Measurements from ENCODE around the gene SYTL5.

Gene SYTL5

DNA sequence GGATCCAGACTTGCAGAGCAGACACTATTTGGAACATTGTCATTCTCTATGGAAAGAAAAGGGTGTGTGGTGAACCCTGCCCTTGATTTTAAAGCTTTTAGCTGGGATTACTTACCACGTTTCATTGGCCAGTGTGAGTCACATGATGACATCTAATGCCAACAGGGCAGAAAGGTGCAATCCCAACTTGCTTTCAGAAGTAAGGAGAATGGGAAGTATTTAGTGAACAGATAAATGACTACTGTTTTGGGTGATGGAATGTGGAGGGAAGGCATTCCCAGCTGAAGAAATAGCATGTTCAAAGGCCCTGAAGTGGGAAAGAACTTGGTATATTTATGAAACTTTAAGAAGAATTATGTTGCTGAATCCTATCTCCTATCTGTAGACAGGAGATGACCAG lies 44.5 kb downstream of the SYTL5 start:
- no peak for TF ChIP-seq ZNF274 (IDR thresholded peaks at IDR 0.05; ENCODE audit: low read depth, low read length)
- no peak overlapping the region for H3K4me3 ChIP-seq (ENCODE audit: low read length)

DNA sequence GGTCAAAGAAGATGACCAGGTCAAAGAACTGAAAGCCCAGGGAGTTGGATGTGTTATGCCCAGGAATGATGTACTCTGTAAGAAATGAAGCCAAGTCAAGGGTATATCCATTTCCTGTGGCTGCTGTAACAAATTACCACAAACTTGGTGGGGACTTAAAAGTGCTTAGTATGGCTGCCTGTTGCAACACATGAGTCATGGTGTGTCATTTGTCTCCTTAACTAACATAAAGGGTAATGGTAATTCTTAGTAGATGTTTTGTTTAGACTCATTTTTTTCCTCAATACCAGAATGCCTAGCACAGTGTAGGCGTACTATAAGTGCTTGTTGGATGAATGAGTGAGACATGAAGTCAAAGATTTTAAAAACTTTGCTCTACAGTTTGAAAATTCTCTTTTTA lies 45.7 kb downstream of the SYTL5 start:
- no peak for TF ChIP-seq ZNF274 (IDR thresholded peaks at IDR 0.05; ENCODE audit: low read depth, low read length)
- no peak overlapping the region for H3K4me3 ChIP-seq (ENCODE audit: low read length)

DNA sequence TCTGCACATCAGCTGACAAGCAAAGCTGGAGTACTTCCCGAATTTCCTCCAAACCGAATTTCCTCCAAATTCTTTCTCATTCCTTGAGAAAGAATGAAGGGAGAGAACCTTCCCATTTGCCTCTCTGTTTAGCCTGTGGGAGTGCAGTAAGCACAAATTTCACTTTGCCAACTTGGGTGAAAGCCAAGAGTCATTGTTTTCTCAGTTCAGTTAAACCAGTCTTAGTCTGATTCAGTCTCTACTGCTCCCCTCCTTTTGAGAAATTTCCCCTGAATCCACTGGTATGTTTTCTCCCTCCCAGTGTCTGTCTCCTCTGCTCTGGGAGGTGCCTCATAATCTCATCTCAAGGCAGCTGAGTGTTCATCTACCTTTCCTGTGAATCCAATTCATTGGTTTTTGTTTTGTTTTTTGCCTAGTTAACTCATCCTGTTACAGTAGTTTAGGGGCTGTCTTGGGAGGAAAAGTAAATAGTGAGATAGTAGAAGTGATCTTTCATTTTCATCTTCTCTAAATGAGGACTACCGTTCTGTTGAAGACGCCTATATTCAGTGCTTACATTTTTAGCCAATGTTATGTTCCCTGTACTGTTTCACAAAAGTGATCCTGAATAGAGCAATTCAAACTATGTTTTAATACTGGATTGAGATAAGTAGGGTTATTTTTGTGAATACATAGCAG lies 49.0 kb downstream of the SYTL5 start:
- H3K4me3 ChIP-seq (ENCODE audit: low read length), result no peak overlapping the region
- TF ChIP-seq ZNF274 (IDR thresholded peaks at IDR 0.05; ENCODE audit: low read depth, low read length), result no peak

DNA sequence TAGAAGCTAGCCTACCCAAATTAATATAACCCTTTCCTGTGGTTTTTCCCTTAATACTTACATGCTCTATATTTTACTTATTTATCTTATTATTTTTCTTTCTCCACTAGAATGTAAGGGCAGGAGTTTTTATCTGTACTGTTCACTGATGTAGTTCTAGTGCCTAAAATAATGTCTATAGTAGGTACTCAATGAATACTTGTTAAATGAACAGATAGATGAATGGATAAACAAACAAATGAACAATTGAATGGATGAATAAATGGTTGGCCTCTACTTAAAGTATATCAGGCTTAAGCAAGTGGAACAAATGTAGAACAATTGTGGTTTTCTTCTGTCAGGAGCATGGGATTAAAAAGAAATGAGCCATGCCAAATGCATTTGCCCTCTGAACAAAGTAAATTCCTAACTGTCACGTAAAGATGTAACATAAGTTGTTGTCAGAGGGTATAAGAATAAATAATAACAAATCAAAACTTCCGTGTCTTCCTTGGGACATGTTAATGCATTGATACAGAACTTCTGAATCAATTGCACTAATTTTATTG lies 54.1 kb downstream of the SYTL5 start:
- H3K4me3 ChIP-seq (ENCODE audit: low read length), result no peak overlapping the region
- TF ChIP-seq ZNF274 (IDR thresholded peaks at IDR 0.05; ENCODE audit: low read depth, low read length), result no peak

DNA sequence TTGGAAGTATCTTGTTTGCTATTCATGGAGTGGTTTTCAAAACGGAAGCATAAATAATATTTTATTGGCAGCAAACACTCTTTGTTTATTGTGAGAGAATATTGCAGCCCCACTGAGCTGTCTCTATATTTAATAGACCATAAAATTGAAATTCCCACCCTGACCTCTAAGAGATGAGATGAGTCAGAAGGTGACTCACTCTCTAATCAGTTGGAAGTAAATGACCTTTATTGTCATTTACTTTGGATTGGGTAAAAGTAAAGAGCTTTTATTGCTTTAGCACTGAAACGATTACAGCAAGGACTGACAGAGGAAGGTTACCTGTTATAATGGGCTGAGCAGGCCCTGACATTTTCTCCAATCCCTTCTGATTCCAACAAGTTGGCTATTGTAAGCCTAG lies 55.0 kb downstream of the SYTL5 start:
- no peak for TF ChIP-seq ZNF274 (IDR thresholded peaks at IDR 0.05; ENCODE audit: low read depth, low read length)

DNA sequence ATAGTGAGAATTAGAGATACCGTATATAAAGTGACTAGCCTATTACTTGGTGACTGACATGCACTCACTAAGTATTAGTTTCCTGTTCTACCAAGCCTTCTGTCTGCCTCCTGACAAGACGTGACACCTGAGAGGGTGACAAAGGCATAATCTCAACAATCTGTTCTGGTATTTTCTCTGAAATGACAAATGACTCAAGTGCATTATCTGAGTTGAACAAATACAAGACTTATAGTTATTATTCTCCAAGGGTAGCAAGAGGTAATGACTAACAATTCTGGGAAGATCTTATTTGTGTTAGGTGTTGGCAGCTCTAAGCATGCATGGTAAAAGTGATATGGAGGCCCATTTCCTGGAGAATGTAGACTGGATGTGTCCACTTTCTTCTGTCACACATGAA lies 60.6 kb downstream of the SYTL5 start:
- no peak overlapping the region for H3K4me3 ChIP-seq (ENCODE audit: low read length)
- no peak for TF ChIP-seq ZNF274 (IDR thresholded peaks at IDR 0.05; ENCODE audit: low read depth, low read length)

More for the DNA sequence above, 55.0 kb downstream of the SYTL5 start:
- H3K4me3 ChIP-seq (ENCODE audit: low read length), result no peak overlapping the region

DNA sequence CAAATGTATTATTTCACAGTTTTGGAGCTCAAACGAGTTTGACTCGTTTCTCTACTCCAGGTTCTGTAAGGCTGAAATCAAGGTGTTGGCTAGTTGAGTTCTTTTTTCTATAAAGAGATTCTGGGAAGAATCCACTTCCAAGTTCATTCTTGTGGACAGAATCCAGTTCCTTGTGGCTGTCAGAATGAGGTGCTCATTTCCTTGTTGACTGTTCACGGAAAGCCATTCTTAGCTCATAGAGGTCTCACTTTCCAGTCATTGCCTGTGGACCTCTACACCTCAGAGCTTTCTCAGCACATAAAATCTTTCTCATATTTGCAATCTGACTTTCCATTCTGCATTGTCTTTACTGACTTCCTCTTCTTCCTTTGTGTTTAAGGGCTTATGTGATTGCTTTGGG lies 62.9 kb downstream of the SYTL5 start:
- TF ChIP-seq ZNF274 (IDR thresholded peaks at IDR 0.05; ENCODE audit: low read depth, low read length), result no peak
- H3K4me3 ChIP-seq (ENCODE audit: low read length), result no peak overlapping the region

DNA sequence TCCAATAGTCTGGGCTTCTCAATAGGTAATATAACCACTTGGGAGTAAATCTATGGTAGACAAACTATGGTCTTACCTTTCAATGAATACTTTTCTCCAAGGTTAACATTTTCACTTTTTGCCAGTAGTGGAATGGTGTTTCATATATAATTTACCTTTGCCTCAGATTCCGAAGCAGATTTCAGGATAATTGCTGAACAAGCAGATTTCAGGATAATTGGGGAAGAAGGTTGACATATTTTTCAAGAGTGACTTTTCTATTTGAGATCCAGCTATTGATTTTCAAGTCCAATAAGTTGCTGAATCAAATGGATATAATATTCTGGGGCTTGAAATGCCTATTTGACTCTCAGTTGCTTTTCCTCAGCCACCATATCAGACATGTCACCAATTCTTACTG lies 63.6 kb downstream of the SYTL5 start:
- no peak for TF ChIP-seq ZNF274 (IDR thresholded peaks at IDR 0.05; ENCODE audit: low read depth, low read length)
- no peak overlapping the region for H3K4me3 ChIP-seq (ENCODE audit: low read length)

DNA sequence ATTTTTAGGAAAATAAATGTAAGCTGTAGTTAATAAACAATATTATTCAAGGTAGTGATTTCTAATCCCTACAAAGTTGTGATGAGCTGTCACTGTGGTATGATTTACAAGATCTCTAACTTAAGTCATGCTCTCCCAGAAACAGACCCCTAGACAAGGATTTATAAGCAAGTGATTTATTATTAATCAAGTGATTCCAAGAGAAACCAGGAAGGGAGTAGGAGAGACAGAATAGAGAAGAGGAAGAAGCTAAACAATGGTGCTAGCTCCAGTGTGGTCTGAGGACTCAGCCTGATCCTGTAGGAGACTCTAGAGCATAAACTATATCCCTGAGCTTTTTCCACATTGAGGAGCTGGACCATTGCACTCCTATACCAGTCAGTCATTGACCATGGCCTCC lies 73.1 kb downstream of the SYTL5 start:
- TF ChIP-seq ZNF274 (IDR thresholded peaks at IDR 0.05; ENCODE audit: low read depth, low read length), result no peak
- H3K4me3 ChIP-seq (ENCODE audit: low read length), result no peak overlapping the region

DNA sequence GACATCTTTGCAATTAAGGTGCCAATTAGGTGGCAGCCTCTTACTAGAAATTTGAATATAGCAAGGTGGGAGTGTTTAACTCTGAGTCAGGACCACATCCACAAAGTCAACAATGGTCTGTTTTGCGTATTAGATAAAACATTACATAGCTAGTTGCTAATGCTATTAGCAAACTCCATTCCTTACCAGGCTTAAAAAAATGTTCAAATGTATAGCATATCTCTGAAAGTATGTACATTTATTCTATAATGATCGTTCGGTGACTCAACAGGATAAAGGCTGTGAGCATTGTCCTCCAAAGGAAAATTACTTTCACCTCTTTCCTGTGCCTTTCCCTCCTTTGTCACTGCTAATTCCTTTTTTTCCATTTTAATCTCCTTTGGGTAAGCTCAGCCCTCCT lies 74.5 kb downstream of the SYTL5 start:
- no peak for TF ChIP-seq ZNF274 (IDR thresholded peaks at IDR 0.05; ENCODE audit: low read depth, low read length)
- no peak overlapping the region for H3K4me3 ChIP-seq (ENCODE audit: low read length)

DNA sequence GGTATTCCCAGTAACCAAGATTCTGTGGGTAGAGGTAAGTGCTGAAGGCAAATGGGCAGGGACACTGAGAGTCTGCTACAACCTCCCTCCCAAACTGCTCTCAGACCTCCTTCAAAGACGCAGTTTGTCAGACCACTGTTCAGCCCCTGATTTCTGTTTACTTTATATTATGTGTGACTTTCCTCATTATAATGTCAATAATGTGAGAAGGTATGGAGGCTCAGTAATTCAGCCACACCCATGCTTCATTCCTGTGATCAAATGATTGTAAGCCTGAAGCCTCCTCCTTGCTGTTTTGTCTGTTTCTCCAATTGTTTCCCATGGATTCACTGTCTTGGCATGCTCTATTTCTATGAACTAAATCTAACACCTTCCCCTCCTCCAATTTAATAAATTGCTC lies 75.6 kb downstream of the SYTL5 start:
- no peak overlapping the region for H3K4me3 ChIP-seq (ENCODE audit: low read length)
- no peak for TF ChIP-seq ZNF274 (IDR thresholded peaks at IDR 0.05; ENCODE audit: low read depth, low read length)

DNA sequence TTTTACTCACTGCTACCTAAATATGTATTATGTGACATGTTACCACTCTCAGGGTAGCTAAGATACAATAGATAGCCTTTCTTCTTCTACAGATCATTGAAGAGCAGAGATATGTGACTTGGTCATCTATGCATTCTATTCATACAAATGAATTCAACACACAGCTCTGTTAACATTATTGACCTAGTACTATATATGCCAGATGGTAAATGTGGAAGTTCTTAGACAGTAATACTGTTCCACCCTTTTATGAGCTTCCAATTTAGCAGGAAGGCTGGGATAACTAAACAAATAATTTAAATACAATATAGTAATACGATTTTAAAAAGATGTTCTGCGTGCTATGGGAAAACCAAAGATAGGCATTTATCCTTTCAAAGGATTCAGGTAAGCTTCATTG lies 76.0 kb downstream of the SYTL5 start:
- H3K4me3 ChIP-seq (ENCODE audit: low read length), result no peak overlapping the region
- TF ChIP-seq ZNF274 (IDR thresholded peaks at IDR 0.05; ENCODE audit: low read depth, low read length), result no peak

DNA sequence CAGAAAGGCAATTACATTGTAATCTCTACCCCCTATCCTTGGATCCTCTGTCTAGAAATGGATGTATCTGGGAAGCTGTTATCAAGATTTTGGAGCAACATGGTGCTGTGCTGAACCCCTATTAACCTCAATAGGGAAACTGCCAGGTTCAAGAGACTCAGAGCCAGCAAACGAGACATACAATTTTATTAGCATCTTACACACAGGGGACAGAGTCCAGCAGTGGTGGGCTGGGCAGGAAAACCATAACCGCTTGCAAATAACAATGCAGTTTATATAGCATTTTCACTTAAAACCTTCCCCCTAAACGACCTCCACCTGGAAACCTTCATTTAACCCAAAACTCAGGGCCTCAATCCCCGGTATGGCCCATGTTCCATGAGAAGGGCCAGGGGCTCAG lies 79.5 kb downstream of the SYTL5 start:
- H3K4me3 ChIP-seq (ENCODE audit: low read length), result no peak overlapping the region
- TF ChIP-seq ZNF274 (IDR thresholded peaks at IDR 0.05; ENCODE audit: low read depth, low read length), result no peak

DNA sequence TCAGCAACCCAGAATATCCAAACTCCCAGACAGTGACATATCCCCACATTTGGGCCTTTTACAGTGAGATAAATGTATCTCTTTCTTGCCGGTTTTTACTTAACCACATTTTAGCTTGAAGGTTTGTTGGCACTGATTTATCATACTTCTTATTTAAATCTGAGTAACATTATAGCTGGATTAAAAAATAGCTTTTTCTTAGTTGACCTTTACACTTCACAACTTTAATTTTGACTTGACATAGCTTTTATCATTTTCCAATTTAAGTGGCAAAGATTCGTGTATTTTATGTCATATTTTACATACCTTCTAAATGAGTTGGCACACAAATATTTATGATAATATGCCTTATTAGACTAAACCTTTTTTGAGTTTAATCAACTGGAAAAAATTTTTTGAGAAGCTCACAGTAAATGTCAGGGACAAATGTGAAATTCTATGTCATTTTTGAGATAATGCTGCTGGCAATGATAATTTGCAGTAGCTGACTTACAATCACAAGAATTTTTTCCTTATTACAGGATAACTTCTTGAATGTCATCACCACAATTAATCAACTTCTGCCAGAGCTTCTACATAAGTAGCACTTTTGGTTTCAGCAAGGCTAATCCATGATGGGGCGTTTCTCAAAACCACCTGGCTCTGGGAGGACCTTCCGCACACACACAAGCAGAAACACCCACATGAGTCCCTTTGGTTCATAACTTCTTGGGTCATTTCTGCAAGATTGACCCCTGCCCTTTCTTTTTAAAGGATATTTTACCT lies 80.3 kb downstream of the SYTL5 start:
- TF ChIP-seq ZNF274 (IDR thresholded peaks at IDR 0.05; ENCODE audit: low read depth, low read length), result no peak
- no peak overlapping the region for H3K4me3 ChIP-seq (ENCODE audit: low read length)

DNA sequence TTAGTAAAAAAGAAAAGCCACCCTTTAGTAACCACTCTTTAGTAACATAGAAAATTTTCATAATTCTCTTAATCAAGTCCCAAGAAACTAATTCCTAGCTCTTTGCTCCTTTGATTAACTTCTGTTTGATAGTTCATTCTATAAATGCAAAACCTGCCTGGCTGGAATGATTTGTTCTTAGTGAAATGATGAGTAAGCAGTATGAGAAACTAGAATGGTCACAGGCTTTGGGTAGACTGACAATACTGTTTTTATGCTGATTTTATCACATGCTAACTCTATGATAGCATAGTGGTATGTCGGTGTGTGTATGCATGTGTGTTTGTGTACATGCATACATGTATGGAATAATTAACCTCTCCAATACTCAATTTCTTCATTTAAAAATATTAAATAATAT lies 81.2 kb downstream of the SYTL5 start:
- no peak overlapping the region for H3K4me3 ChIP-seq (ENCODE audit: low read length)
- TF ChIP-seq ZNF274 (IDR thresholded peaks at IDR 0.05; ENCODE audit: low read depth, low read length), result no peak

Measured in GM08714 (cell line).